Breast epithelium (tissue), 4 donors: ENCODE results near the gene BMS1. TPM values are rescaled to one million over a fixed set of nuclear protein-coding genes. Genes with fewer than 3 reads are reported as not detected.

Experiments
- DNase-seq, 2 donors: peaks; one replicate each; pipeline ENCODE4 v3.0.0-alpha.2; 2019; ENCODE audit warnings: low spot score in 2 of 2
- H3K27ac ChIP-seq, 2 donors: fragments of 200-600 bp; sonication (generic) in 1 of 2; one replicate each; pipeline ENCODE4 v1.5.1; 2016 to 2019; ENCODE audit warnings: mild to moderate bottlenecking in 1 of 2
- H3K27me3 ChIP-seq, 2 donors: fragments of 200-600 bp; sonication (generic) in 1 of 2; one replicate each; pipeline versions ENCODE4 v1.5.1 to v1.6.0; 2017 to 2019; ENCODE audit warnings: control low read depth in 1 of 2, mild to moderate bottlenecking in 1 of 2
- H3K36me3 ChIP-seq: fragments of 200-600 bp; one replicate; pipeline ENCODE4 v1.5.1; 2019
- H3K4me1 ChIP-seq, 2 donors: fragments of 200-600 bp; sonication (generic); one replicate each; pipeline ENCODE4 v1.5.1; 2016 to 2019; ENCODE audit warnings: control low read depth in 1 of 2
- H3K4me3 ChIP-seq, 3 donors: fragments of 200-600 bp; sonication (generic); 1 replicate in 2 of 3; 2 replicates in 1 of 3; pipeline ENCODE4 v1.5.1; 2016 to 2019; ENCODE audit warnings: mild to moderate bottlenecking in 3 of 3, moderate library complexity in 2 of 3
- H3K9me3 ChIP-seq, 2 donors: fragments of 200-600 bp; sonication (generic) in 1 of 2; one replicate each; pipeline ENCODE4 v1.5.1; 2016 to 2019; ENCODE audit warnings: control low read depth in 1 of 2
- POLR2A ChIP-seq: fragments of 450-650 bp; IDR thresholded peaks from one replicate; pipeline ENCODE4 v1.6.1; 2016; ENCODE audit warnings: antibody characterized with exemption, mild to moderate bottlenecking, moderate library complexity
- POLR2AphosphoS5 ChIP-seq, 3 donors: sonication (generic); formaldehyde crosslinking; IDR thresholded peaks; one replicate each; pipeline ENCODE4 v1.6.1; 2017; ENCODE audit warnings: antibody characterized with exemption in 3 of 3
- intact Hi-C: fragments of 100-400 bp; cut with DNase I; formaldehyde crosslinking; loops from one replicate; pipeline ENCODE4 v1.15.1; 2023; ENCODE audit warnings: low total_unique reads
- total RNA-seq, 3 donors: library from RNA; depleted of rRNA; stranded (reverse); fragments of >200 nt; gene quantifications; one replicate each; pipeline ENCODE4 v1.1.0, GENCODE V29; 2016
- TF ChIP-seq, protein P1 (sequence below), 3 donors: fragments of 450-650 bp; IDR thresholded peaks; one replicate each; pipeline ENCODE4 v1.5.1; 2016 to 2017; ENCODE audit warnings: antibody characterized with exemption in 3 of 3, mild to moderate bottlenecking in 3 of 3, moderate library complexity in 3 of 3

The BMS1 gene
- total RNA-seq, 3 donors from 2014 or later = 12.6 to 18.4 (median 17.3) TPM

DNA sequence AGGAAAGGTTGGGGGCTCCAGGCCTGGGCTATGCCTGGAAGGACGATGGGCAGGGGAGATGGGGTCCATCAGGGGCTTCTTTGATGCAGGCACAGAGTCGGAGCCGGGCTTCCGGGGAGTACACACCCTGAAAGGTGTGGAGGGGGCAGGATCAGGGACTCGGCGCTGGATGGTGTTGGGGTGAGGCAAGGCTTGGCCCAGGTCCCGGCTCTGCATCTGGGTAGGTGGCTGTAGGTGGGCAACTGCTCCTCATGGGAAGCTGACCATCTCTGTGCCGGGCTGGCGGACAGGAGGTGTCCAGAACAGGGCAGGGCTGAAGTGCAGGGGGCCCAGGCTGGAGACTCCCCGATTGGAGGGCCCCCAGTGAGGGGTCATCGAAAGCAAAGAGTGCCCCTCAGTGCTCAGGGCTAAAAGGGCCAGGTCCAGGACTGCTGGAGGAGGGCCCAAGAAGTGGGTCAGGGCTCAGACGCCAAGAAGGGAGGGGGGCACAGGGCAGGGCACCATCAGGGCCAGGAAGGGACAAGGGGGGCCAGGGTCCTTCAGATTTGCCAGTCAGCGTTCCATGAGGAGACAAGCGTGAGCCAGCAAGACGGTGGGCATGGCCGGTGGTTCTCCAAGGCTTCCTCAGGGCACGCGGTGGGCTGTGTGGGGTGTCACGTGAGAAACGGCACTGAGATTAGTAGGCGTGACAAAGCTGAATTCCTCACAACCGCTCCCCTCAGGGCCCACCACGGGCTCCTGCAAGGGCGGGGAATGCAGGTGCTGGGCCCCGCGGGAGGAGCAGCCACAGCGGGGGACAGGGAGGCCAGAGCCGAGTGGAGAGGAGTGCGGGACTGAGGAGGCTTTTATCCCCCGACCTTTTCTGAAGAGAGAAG, 97.0 kb downstream of the BMS1 start:
- no peak for TF ChIP-seq POLR2AphosphoS5 (IDR thresholded peaks at IDR 0.05)
- no peak for TF ChIP-seq POLR2A
- TF ChIP-seq, protein P1, sequence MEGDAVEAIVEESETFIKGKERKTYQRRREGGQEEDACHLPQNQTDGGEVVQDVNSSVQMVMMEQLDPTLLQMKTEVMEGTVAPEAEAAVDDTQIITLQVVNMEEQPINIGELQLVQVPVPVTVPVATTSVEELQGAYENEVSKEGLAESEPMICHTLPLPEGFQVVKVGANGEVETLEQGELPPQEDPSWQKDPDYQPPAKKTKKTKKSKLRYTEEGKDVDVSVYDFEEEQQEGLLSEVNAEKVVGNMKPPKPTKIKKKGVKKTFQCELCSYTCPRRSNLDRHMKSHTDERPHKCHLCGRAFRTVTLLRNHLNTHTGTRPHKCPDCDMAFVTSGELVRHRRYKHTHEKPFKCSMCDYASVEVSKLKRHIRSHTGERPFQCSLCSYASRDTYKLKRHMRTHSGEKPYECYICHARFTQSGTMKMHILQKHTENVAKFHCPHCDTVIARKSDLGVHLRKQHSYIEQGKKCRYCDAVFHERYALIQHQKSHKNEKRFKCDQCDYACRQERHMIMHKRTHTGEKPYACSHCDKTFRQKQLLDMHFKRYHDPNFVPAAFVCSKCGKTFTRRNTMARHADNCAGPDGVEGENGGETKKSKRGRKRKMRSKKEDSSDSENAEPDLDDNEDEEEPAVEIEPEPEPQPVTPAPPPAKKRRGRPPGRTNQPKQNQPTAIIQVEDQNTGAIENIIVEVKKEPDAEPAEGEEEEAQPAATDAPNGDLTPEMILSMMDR (IDR thresholded peaks at IDR 0.05) = no peak
- Histone ChIP-seq H3K27me3 (peaks cover 0 to 27% of the 10 kb centered on the region in 2 donors), H3K4me1 (no peaks in the 10 kb centered on the region), H3K9me3 (peaks cover 12 to 15% of the 10 kb centered on the region in 2 donors), H3K4me3 (no peak overlapping the region), H3K36me3 (no peaks in the 10 kb centered on the region), H3K27ac (no peak overlapping the region)
- intact Hi-C loops = no loop called here
- no peak for DNase-seq

DNA sequence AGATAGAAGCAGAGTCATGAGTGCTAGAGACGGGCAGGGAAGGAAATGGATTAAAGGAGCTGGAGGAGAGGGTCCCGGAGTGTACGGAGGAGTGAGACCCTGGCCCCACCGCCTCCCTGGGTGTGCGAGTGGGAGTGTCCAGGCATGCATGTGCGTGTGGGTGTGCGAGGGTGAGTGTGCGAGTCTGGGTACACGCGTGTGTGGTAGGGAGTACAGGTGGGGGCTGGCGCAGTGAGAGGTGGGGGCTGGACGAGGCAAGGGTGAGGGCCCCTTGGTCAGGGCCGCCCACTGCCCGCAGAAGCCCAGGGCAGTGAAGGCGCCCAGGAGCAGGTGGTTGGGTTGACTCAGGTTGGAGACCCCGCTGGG, 97.6 kb downstream of the BMS1 start:
- Histone ChIP-seq H3K4me3 (no peak overlapping the region), H3K27ac (no peak overlapping the region), H3K4me1 (no peaks in the 10 kb centered on the region), H3K27me3 (peaks cover 0 to 25% of the 10 kb centered on the region in 2 donors), H3K36me3 (no peaks in the 10 kb centered on the region), H3K9me3 (peaks cover 12 to 15% of the 10 kb centered on the region in 2 donors)
- intact Hi-C loops = no loop called here
- TF ChIP-seq, protein P1 (IDR thresholded peaks at IDR 0.05) = no peak
- TF ChIP-seq POLR2AphosphoS5 (IDR thresholded peaks at IDR 0.05) = no peak
- no peak for TF ChIP-seq POLR2A
- DNase-seq = no peak

DNA sequence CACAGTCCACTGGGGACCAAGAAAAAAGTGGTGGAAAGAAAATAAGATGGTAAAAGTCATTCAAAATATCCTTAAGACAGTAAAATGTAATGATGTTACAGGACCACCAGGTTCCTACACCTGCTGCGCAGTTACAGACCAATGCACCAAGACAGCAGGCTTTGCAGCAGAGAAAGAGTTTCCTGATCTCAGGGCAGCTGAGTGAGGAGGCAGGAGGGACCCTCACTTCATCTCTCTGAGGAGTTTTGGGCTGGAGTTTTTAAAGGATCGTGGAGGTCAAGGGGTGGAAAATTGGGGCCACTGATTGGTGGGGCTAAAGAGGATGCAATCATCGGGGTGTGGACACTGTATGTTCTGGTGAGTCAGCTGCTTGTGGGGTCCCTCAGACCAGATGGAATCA, 100.0 kb downstream of the BMS1 start:
- no peaks in the 10 kb centered on the region for H3K4me1 ChIP-seq
- TF ChIP-seq POLR2AphosphoS5 (IDR thresholded peaks at IDR 0.05) = no peak
- intact Hi-C loops = no loop called here
- no peak overlapping the region for H3K4me3 ChIP-seq
- no peak overlapping the region for H3K27ac ChIP-seq
- no peak for DNase-seq
- H3K36me3 ChIP-seq = no peaks in the 10 kb centered on the region
- H3K9me3 ChIP-seq = peaks cover 12 to 15% of the 10 kb centered on the region in 2 donors
- H3K27me3 ChIP-seq = peaks cover 0 to 22% of the 10 kb centered on the region in 2 donors

Other genes with a start within 250 kb of the BMS1 start
- gene ZNF33B, start 144.2 kb upstream of the BMS1 start, total RNA-seq = 10 to 100 TPM; 13.8 to 61.8 (median 27.2) TPM